NCI-H82 treated with DMSO at 0.1 percent for 48 hours (cell line): ENCODE data around the gene GSK3B.

ENCODE experiments used
- DNase-seq: peaks from one replicate; lab custom pipeline; 2025; ENCODE audit not compliant: unreplicated experiment; lab: John Stamatoyannopoulos, UW

GSK3B gene

GRCh38 chr3:119783883-119784282 lies 310.4 kb downstream of the GSK3B start:
- DNase-seq: no peak

- no peak for DNase-seq
Measured at GRCh38 chr3:119783255-119783654, 311.0 kb downstream of the GSK3B start.

GRCh38 chr3:119782460-119782859 lies 311.8 kb downstream of the GSK3B start:
- DNase-seq: no peak

GRCh38 chr3:119781330-119782198 lies 312.7 kb downstream of the GSK3B start, which contains the start of gene NR1I2:
TSS of gene NR1I2 (plus strand) at chr3:119782101.
- DNase-seq: no peak

- no peak for DNase-seq
Measured at GRCh38 chr3:119779731-119780383, 314.4 kb downstream of the GSK3B start.

GRCh38 chr3:119778811-119779210 lies 315.4 kb downstream of the GSK3B start:
- no peak for DNase-seq

- no peak for DNase-seq
Measured at GRCh38 chr3:119778176-119778575, 316.1 kb downstream of the GSK3B start.

GRCh38 chr3:119776304-119776703 lies 317.9 kb downstream of the GSK3B start:
- no peak for DNase-seq

- DNase-seq: no peak
Measured at GRCh38 chr3:119774444-119774843, 319.8 kb downstream of the GSK3B start.
